Measurements from ENCODE around the gene PTGES. TPM values are rescaled to one million over a fixed set of nuclear protein-coding genes. Genes with fewer than 3 reads are reported as not detected.
"Not testable (repeated sequence)": the region's sequence is repeated elsewhere in the genome, so short reads cannot be mapped to it uniquely, and the experiment has no call there.

The PTGES gene
- 7.3 TPM for polyA plus RNA-seq (2013, experiment 1 of 2)
- polyA plus RNA-seq (2013, experiment 2 of 2): 5.4 TPM

DNA sequence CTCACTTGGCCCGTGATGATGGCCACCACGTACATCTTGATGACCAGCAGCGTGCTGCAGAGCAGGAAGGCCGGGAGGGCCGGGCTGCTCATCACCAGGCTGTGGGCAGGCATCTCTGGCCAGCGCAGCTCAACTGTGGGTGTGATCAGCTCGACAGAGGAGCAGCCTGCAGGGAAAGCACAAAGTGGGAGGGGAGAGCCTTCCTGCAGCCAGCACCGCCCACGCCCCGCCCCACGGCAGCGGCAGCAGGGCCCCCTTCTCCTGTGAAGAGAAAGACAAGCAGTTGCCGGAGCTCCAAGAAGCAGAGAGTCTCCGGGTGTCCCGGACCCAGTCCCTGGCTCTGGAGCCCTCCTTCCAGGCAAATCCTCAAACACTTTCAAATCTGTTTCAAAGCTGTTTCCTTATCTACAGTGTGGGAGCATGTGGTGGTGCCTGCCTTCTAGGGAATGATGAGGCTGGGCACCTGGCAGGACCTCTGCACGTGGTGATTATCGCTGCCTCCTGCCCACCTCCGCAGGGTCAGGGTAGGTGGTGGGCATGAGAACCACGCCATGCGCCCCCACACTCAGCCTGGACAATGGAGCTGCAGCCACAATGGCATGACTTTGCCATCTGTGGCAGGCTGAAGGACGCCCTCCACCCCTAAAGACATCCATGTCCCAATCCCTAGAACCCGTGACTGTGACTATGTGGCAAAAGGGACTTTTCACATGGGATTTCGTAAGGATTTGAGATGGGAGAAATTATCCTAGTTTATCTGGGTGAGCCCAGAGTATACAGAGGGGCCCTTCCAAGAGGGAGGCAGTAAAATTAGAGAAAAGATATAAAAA lies at the start of gene PTGES:
TSS of gene PTGES (minus strand) at position 143 of the 830 bp plus-strand sequence. CDS start at position 113, 30 bp downstream.
- Histone ChIP-seq H3K9me3 (ENCODE audit: control insufficient read depth, low read length) (no peaks in the 10 kb centered on the region), H3K27ac (ENCODE audit: low read depth, low read length, severe bottlenecking) (no peak within 1 kb of the TSS), H3K4me3 (ENCODE audit: extremely low read depth, insufficient read depth, low read length, poor library complexity, severe bottlenecking) (no peak within 1 kb of the TSS), H3K4me1 (ENCODE audit: control insufficient read depth, insufficient read depth, low read length, poor library complexity, severe bottlenecking) (peaks cover 35% of the 10 kb centered on the region), H3K36me3 (ENCODE audit: control insufficient read depth, insufficient read depth, low read length) (no peaks in the 10 kb centered on the region)
- 20 to 36% methylated on average over 16 to 21 of the region's 23 CpGs for WGBS, 2 experiments (ENCODE audit: insufficient coverage in 2 of 2)

- Histone ChIP-seq H3K27ac (ENCODE audit: low read depth, low read length, severe bottlenecking) (no peak overlapping the region), H3K4me3 (ENCODE audit: extremely low read depth, insufficient read depth, low read length, poor library complexity, severe bottlenecking) (no peak overlapping the region), H3K36me3 (ENCODE audit: control insufficient read depth, insufficient read depth, low read length) (peaks cover 15% of the 10 kb centered on the region), H3K9me3 (ENCODE audit: control insufficient read depth, low read length) (no peaks in the 10 kb centered on the region), H3K4me1 (ENCODE audit: control insufficient read depth, insufficient read depth, low read length, poor library complexity, severe bottlenecking) (no peaks in the 10 kb centered on the region)
- 90 to 95% methylated on average over 13 to 17 of the region's 17 CpGs for WGBS, 2 experiments (ENCODE audit: insufficient coverage in 2 of 2)
Observed at GRCh38 chr9:129801504-129801903, 48.7 kb upstream of the PTGES start.

- Histone ChIP-seq H3K9me3 (ENCODE audit: control insufficient read depth, low read length) (no peaks in the 10 kb centered on the region), H3K4me1 (ENCODE audit: control insufficient read depth, insufficient read depth, low read length, poor library complexity, severe bottlenecking) (no peaks in the 10 kb centered on the region), H3K36me3 (ENCODE audit: control insufficient read depth, insufficient read depth, low read length) (no peaks in the 10 kb centered on the region), H3K4me3 (ENCODE audit: extremely low read depth, insufficient read depth, low read length, poor library complexity, severe bottlenecking) (no peak overlapping the region), H3K27ac (ENCODE audit: low read depth, low read length, severe bottlenecking) (no peak overlapping the region)
- 25 to 68% methylated on average over 1 to 2 of the region's 6 CpGs for WGBS, 2 experiments (ENCODE audit: insufficient coverage in 2 of 2)
Observed at GRCh38 chr9:129798973-129799372, 46.1 kb upstream of the PTGES start.

- not testable (repeated sequence) for H3K4me3 ChIP-seq (ENCODE audit: extremely low read depth, insufficient read depth, low read length, poor library complexity, severe bottlenecking); H3K4me1 ChIP-seq (ENCODE audit: control insufficient read depth, insufficient read depth, low read length, poor library complexity, severe bottlenecking); H3K9me3 ChIP-seq (ENCODE audit: control insufficient read depth, low read length); H3K27ac ChIP-seq (ENCODE audit: low read depth, low read length, severe bottlenecking); H3K36me3 ChIP-seq (ENCODE audit: control insufficient read depth, insufficient read depth, low read length)
- WGBS, 2 experiments (ENCODE audit: insufficient coverage in 2 of 2): 74 to 100% methylated on average over 1 to 2 of the region's 2 CpGs
Observed at GRCh38 chr9:129796029-129796428, 43.2 kb upstream of the PTGES start.

GRCh38 chr9:129794549-129794948 lies 41.7 kb upstream of the PTGES start:
- Histone ChIP-seq H3K27ac (ENCODE audit: low read depth, low read length, severe bottlenecking) (no peak overlapping the region), H3K9me3 (ENCODE audit: control insufficient read depth, low read length) (no peaks in the 10 kb centered on the region), H3K4me1 (ENCODE audit: control insufficient read depth, insufficient read depth, low read length, poor library complexity, severe bottlenecking) (no peaks in the 10 kb centered on the region), H3K36me3 (ENCODE audit: control insufficient read depth, insufficient read depth, low read length) (no peaks in the 10 kb centered on the region), H3K4me3 (ENCODE audit: extremely low read depth, insufficient read depth, low read length, poor library complexity, severe bottlenecking) (no peak overlapping the region)
- WGBS, 2 experiments (ENCODE audit: insufficient coverage in 2 of 2): 87 to 92% methylated on average over 8 of the region's 8 CpGs

DNA sequence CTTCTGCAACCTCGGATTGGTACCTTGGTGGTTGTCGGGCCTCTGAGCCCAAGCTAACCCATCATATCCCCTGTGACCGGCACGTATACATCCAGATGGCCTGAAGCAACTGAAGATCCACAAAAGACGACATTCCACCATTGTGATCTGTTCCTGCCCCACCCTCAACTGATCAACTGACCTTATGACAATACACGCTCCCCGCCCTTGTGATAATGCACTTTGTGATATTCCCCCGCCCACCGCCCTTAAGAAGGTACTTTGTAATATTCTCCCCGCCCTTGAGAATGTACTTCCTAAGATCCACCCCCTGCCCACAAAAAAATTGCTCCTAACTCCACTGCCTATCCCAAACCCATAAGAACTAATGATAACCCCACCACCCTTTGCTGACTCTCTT lies 33.6 kb upstream of the PTGES start:
- Histone ChIP-seq H3K27ac (ENCODE audit: low read depth, low read length, severe bottlenecking) (no peak overlapping the region), H3K36me3 (ENCODE audit: control insufficient read depth, insufficient read depth, low read length) (no peaks in the 10 kb centered on the region), H3K9me3 (ENCODE audit: control insufficient read depth, low read length) (no peaks in the 10 kb centered on the region), H3K4me3 (ENCODE audit: extremely low read depth, insufficient read depth, low read length, poor library complexity, severe bottlenecking) (no peak overlapping the region), H3K4me1 (ENCODE audit: control insufficient read depth, insufficient read depth, low read length, poor library complexity, severe bottlenecking) (no peaks in the 10 kb centered on the region)
- WGBS, 2 experiments (ENCODE audit: insufficient coverage in 2 of 2): 83 to 87% methylated on average over 9 to 10 of the region's 10 CpGs

DNA sequence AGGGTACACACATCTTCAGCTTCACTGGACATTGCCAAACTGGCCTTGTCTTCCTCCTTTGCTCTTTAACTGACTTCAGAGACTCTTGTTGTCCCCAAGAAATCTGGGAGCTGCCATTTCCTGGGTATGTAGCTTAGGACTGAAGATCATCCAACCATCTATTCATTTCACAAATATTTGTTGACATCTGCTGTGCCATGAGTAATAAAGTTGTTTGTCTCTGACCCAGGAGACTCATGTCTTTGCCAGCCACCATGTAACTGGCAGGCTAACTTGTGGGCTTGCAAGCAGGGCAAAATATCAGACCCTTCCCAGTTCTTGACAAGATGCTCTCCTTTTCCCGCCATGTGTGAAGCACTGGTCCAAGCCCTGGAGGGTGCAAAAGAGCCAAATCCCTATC lies 33.0 kb upstream of the PTGES start:
- H3K9me3 ChIP-seq (ENCODE audit: control insufficient read depth, low read length): no peaks in the 10 kb centered on the region
- H3K4me1 ChIP-seq (ENCODE audit: control insufficient read depth, insufficient read depth, low read length, poor library complexity, severe bottlenecking): no peaks in the 10 kb centered on the region
- H3K4me3 ChIP-seq (ENCODE audit: extremely low read depth, insufficient read depth, low read length, poor library complexity, severe bottlenecking): no peak overlapping the region
- no peak overlapping the region for H3K27ac ChIP-seq (ENCODE audit: low read depth, low read length, severe bottlenecking)
- no CpG with 5 or more reads among the region's 1 CpG for WGBS, 2 experiments (ENCODE audit: insufficient coverage in 2 of 2)
- H3K36me3 ChIP-seq (ENCODE audit: control insufficient read depth, insufficient read depth, low read length): no peaks in the 10 kb centered on the region

DNA sequence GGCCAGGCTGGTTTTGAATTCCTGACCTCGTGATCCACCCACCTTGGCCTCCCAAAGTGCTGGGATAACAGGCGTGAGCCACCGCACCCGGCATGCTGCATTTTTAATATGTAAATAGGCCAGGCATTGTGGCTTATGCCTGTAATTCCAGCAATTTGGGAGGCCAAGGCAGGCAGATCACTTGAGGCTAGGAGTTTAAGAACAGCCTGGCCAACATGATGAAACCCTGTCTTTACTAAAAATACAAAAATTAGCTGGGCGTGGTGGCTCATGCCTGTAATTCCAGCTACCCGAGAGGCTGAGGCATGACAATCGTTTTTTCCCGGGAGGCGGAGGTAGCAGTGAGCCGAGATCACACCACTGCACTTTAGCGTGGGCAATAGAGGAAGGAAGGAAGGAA lies 32.1 kb upstream of the PTGES start:
- not testable (repeated sequence) for H3K36me3 ChIP-seq (ENCODE audit: control insufficient read depth, insufficient read depth, low read length); H3K4me1 ChIP-seq (ENCODE audit: control insufficient read depth, insufficient read depth, low read length, poor library complexity, severe bottlenecking); H3K4me3 ChIP-seq (ENCODE audit: extremely low read depth, insufficient read depth, low read length, poor library complexity, severe bottlenecking); H3K9me3 ChIP-seq (ENCODE audit: control insufficient read depth, low read length); H3K27ac ChIP-seq (ENCODE audit: low read depth, low read length, severe bottlenecking)
- WGBS, 2 experiments (ENCODE audit: insufficient coverage in 2 of 2): 79 to 82% methylated on average over 7 to 11 of the region's 11 CpGs

DNA sequence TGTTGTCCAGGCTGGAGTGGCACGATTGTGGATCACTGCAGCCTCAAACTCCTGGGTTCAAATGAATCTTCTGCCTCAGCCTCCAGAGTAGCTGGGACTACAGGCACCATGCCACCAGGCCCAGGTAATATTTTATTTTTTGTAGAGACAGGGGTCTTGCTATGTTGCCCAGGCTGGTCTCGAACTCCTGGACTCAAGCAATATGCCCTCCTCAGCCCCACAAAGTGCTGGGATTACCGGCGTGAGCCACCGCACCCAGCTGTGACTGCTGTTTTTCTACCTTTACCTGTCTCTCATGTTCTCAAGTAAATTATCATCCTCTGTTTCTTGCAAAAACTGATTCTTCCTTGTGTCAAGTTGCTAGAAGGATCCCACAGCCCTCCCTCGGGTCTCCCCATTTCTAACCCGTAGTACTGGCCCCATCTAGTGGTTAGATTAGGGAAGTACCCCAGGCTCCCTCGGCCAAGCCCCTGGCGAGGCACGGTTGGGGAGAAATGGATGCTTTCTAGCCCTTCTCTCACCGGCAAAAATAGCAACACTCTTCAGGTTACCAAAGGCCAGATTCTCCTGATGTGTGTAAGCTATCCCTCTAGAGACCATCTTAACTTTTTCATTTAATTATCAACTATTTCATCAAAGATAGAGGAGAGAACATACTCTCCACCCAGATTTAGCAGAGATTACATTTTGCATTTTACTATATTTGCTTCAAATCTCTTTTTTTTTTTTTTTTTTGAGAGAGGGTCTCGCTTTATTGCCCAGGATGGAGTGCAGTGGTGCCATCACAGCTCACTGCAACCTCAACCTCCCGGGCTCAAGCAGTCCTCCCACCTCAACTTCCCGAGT lies 30.9 kb upstream of the PTGES start:
- no peak overlapping the region for H3K4me3 ChIP-seq (ENCODE audit: extremely low read depth, insufficient read depth, low read length, poor library complexity, severe bottlenecking)

GRCh38 chr9:129781981-129782380 lies 29.1 kb upstream of the PTGES start:
- Histone ChIP-seq H3K27ac (ENCODE audit: low read depth, low read length, severe bottlenecking) (no peak overlapping the region), H3K4me3 (ENCODE audit: extremely low read depth, insufficient read depth, low read length, poor library complexity, severe bottlenecking) (no peak overlapping the region), H3K9me3 (ENCODE audit: control insufficient read depth, low read length) (no peaks in the 10 kb centered on the region), H3K36me3 (ENCODE audit: control insufficient read depth, insufficient read depth, low read length) (no peaks in the 10 kb centered on the region), H3K4me1 (ENCODE audit: control insufficient read depth, insufficient read depth, low read length, poor library complexity, severe bottlenecking) (peaks cover 11% of the 10 kb centered on the region)
- 92 to 97% methylated on average over 3 to 4 of the region's 5 CpGs for WGBS, 2 experiments (ENCODE audit: insufficient coverage in 2 of 2)

More for the DNA sequence above, 30.9 kb upstream of the PTGES start:
- Histone ChIP-seq H3K4me1 (ENCODE audit: control insufficient read depth, insufficient read depth, low read length, poor library complexity, severe bottlenecking) (no peaks in the 10 kb centered on the region), H3K36me3 (ENCODE audit: control insufficient read depth, insufficient read depth, low read length) (no peaks in the 10 kb centered on the region), H3K9me3 (ENCODE audit: control insufficient read depth, low read length) (no peaks in the 10 kb centered on the region), H3K27ac (ENCODE audit: low read depth, low read length, severe bottlenecking) (no peak overlapping the region)
- WGBS, 2 experiments (ENCODE audit: insufficient coverage in 2 of 2): 36 to 50% methylated on average over 10 to 13 of the region's 14 CpGs
